GM19239 (cell line): ENCODE results near the gene RGS8.
A peak's percentile ranks its signal among the peaks of the same experiment; 100 is the strongest.
"Not testable (repeated sequence)": the region's sequence is repeated elsewhere in the genome, so short reads cannot be mapped to it uniquely, and the experiment has no call there.

Experiments
- DNase-seq: peaks from one replicate; pipeline ENCODE4 v3.0.0; 2011; ENCODE audit warnings: low spot score; ENCODE audit not compliant: insufficient read length
- FAIRE-seq: peaks from 2 replicates; lab custom pipeline; 2011; peaks lifted over from hg19 to GRCh38; lab: Jason Lieb, UNC

RGS8 gene

GRCh38 chr1:182703539-182703938 is 19.2 kb upstream of the RGS8 start:
- FAIRE-seq, result no peak
- DNase-seq, result no peak

GRCh38 chr1:182702826-182703524 is 18.6 kb upstream of the RGS8 start:
- DNase-seq, result no peak
- FAIRE-seq, result no peak

DNA sequence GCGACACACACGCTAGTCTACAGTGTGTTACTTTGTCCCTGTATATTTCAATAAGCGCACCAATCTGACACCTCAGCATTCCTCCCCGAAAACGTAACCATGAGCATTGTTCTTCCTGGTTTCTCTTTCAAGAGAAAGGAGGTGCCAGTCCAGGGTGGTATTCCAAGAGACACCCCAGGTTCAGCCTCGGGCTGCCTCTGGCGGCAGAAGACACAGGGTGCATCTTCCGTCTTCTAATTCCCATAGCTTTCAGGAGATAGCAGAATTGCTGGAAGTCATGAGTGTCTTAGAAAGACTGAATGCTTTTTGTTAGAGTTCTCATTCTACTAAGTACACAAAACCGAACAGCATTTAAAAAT is 15.9 kb upstream of the RGS8 start:
- FAIRE-seq, result no peak
- no peak for DNase-seq

- DNase-seq (no peak), FAIRE-seq (no peak)
These were observed 15.3 kb upstream of the RGS8 start for GRCh38 chr1:182699393-182700350.

- DNase-seq, result no peak
- FAIRE-seq, result no peak
These were observed 14.6 kb upstream of the RGS8 start for GRCh38 chr1:182698971-182699370.

GRCh38 chr1:182693139-182693538 is 8.8 kb upstream of the RGS8 start:
- not testable (repeated sequence) for FAIRE-seq

DNA sequence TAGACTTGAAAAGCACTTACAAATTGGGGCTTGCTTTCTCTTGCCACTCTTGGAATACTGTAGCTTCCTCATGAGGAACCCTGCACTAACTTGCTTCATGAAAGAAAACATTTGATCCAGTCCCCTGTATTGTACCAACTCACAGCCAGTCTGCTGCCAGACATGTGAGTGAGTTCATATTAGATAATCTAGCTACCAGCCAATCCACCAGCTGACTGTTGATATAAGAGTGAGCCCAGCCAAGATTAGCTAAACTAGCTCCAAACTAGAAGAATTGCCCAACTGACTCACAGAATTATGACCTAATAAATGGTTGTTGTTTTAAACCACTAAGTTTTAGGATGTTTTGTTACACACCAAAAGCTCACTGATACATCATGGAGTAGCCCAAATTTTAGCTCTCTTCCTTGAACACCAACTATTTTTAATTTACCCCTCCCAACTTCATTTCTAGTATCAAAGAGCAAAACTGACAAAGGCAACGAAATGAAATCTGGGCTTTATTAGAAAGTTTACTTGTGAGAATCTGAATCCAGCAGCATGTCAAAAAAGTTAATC is 6.6 kb upstream of the RGS8 start:
- no peak for FAIRE-seq
- no peak for DNase-seq

More at GRCh38 chr1:182693139-182693538, 8.8 kb upstream of the RGS8 start:
- DNase-seq, result not testable (repeated sequence)

- DNase-seq (no peak), FAIRE-seq (no peak)
These were observed 4.2 kb upstream of the RGS8 start for GRCh38 chr1:182688436-182689205.

GRCh38 chr1:182687361-182687760 is 3.0 kb upstream of the RGS8 start:
- no peak for FAIRE-seq
- DNase-seq, result no peak

- DNase-seq (no peak), FAIRE-seq (no peak)
These were observed 2.1 kb upstream of the RGS8 start for GRCh38 chr1:182686446-182686845.

- no peak for FAIRE-seq
- no peak for DNase-seq
These were observed 828 bp upstream of the RGS8 start for GRCh38 chr1:182685215-182685614.

DNA sequence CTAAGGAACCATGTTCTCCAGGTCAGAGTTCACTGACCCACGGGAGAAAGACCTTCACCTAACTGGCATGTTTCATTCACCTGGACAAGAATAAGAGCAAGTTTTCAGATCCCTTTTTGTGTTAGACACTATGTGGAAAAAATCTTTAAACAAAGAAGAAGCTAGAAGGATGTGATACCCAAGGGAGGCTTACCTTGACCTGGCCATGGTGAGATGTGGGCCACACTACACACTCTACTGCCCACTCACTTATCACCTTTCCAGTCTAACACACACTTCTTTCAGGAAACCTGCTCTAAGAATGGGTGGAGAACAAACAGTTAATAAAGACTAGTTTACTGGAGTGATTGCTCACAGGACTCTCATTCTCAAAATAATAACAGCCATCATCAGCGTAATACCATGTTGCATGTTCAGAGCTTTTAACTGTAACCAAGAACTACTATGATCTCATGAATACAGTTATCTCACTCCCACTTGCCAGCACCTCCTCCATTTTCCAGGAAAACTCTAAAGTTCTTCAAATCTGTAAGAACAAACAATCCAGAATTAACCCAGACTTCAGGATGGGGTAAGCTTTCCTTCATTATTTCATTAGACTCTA is 1.4 kb downstream of the RGS8 start:
- peak; percentile 11 for FAIRE-seq
- DNase-seq, result no peak

- no peak for DNase-seq
- FAIRE-seq, result no peak
These were observed 2.0 kb downstream of the RGS8 start for GRCh38 chr1:182682406-182682805.

DNA sequence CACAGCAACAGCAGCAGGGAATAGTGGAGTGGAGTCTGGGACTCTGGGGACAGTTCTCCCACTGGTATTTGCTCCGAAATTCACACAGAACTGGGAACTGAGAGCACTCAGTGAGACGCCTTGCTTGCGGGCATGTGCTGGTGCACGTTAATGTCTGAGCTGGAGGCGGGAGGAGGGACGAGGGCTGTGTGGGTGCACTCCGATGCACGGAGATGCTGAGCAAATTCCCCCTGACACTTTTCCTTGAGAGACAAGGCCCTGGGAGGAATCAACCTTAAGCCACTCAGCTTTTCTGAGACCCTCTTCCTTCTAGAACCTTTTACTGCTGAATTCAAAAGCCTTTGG is 2.8 kb downstream of the RGS8 start:
- FAIRE-seq, result no peak
- no peak for DNase-seq

DNA sequence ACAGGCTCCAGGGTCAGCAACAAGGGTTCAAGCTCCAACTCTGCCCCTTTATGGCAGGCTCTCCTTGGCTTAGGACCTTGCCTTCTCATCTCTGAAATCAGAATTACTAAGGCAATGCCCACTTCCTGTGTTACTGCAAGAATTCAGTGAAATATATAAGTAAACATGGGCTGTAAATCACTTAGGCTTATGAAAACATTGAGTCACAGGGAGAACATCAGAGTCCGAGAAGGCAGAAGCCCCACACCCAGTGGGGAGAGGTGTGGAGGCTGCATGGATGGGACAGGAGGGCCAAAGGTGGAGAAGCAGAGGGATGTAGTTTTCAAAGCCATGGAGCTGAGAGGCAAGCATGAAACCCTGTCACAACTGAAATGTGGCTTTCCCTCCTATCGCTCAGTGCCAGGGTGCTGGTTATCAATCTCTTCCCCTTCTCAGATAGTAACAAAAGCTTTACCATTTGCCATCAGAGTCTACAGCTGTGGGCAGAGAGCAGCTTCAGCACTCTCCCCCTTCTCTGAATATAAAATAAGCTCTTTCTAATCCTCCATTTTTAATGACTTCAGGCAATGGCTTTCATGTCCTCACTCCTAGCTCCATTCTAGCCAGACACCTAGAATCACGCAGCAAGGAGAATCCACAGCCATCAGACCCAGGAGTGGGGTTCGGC is 3.4 kb downstream of the RGS8 start:
- DNase-seq, result no peak
- FAIRE-seq, result no peak

DNA sequence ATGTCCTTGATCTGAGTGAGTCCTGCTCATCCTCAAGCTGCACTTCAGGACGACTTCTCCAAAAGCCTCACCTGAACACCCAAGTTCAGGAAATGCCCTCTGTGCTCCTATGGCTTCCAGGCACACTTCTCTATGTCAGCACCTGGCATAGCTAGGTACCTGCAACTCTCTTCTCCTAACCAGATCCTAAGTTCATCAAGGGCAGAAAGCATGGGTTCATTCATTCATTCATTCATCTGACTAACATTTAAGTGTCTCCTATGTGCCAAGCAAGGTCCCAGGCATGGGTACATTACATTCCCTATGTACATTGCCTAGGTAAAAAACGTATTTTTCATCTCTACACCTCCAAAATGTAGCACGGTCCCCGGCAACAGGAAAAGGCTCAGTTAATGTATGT is 4.0 kb downstream of the RGS8 start:
- DNase-seq, result no peak
- FAIRE-seq, result no peak

GRCh38 chr1:182679684-182680083 is 4.7 kb downstream of the RGS8 start:
- no peak for DNase-seq
- FAIRE-seq, result no peak

DNA sequence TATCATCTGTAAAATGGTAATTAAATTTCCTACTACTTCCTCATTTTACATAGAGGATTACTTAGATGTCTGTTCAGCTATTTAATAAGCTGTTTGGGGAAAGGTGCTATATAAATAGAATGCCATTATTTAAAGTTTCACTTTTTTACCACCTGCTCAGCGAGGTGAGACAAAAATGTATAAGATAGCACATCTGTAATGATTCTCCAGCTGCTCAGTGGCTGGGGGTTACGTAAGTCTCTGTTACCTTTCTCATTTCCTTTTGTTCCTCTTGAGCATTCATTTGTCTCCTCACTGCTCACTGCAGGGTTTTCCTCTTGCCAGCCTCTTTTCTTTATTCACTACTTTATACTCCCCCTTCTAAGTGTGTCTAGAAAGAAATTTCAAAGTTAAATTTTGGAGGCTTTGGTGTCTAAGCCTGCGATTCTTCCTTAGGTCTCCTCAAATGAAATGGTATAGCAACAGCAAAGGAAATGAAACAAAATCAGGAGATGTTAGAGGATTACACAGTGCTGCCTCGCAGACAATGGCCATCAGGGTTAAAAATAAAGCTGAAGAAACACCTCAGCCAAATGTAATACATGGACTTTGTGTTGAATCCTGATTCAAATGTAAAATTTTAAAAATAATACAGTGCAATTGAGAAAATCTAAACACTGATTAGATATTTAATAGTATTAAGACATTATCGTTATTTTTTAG is 6.8 kb downstream of the RGS8 start:
- FAIRE-seq (peak; percentile 93), DNase-seq (peak; percentile 60)

DNA sequence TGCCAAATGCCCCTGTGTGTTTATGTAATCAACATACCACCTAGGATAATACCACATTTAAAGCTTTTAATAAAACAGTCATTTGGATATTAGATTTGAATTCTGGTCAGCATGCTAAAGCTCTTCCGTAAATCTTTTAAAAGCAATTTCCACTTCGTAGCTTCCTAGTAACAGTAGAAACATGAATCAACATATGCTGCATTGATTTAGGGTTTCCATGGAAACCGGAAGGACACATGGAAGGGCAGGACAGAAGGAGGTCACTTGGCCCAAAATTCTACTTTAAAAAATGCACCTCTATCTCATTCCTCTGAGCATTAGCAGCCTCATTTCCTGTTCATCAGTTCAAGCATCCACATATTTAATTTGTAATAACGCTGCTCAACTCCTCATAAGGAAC is 8.1 kb downstream of the RGS8 start:
- peak; percentile 83 for FAIRE-seq
- no peak for DNase-seq
